Measurements from ENCODE around the gene GALK2. TPM values are rescaled to one million over a fixed set of nuclear protein-coding genes. Genes with fewer than 3 reads are reported as not detected.

The GALK2 gene
- total RNA-seq, 1 experiment from 2014 or later: 13.7 TPM

DNA sequence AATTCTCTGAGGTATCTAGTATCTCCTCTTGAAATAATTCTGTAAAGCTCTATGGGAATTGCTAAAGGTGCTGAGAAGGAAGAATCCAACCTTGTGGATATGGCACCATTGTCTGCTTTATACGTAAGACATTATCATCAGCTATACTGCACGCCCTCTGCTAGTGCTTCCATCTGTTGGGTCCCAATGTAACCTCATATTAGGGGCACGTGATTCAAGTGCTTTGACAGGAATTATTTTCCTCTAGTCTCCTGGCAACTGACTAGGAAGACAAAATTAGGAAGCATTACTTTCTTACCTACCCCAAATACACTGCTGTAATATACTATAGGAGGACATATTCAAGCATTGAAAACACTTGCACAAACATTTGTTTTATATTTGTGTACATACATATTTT lies 38.6 kb upstream of the GALK2 start:
- Histone ChIP-seq H4K20me1 (ENCODE audit: control insufficient read depth, insufficient read depth, insufficient read length) (no peaks in the 10 kb centered on the region), H3K23ac (ENCODE audit: insufficient read length, low read depth, low read length) (no peak overlapping the region), H3K56ac (ENCODE audit: insufficient read length, low read depth, low read length) (no peak overlapping the region), H3K79me2 (ENCODE audit: insufficient read depth, low read length) (no peaks in the 10 kb centered on the region), H3K27ac (ENCODE audit: insufficient read length, low read depth, low read length) (no peak overlapping the region), H2BK120ac (ENCODE audit: low read depth, low read length, poor library complexity, severe bottlenecking) (no peak overlapping the region), H3K14ac (ENCODE audit: insufficient read depth, low read length) (no peak overlapping the region), H4K5ac (ENCODE audit: insufficient read length, low read depth, low read length) (no peak overlapping the region), H3K18ac (ENCODE audit: insufficient read length, low read depth, low read length) (no peak overlapping the region), H2AFZ (ENCODE audit: low read length) (no peak overlapping the region), H2AK5ac (ENCODE audit: insufficient read length, low read length) (no peak overlapping the region), H3K4me1 (ENCODE audit: insufficient read depth, low read length) (no peaks in the 10 kb centered on the region), H3K9me3 (ENCODE audit: control insufficient read depth, low read depth, low read length) (no peaks in the 10 kb centered on the region), H4K8ac (replicated peaks; ENCODE audit: insufficient read length, low read depth, low read length) (no peak overlapping the region), H3K4ac (ENCODE audit: low read depth, low read length) (no peak overlapping the region), H4K91ac (ENCODE audit: insufficient read length, low read depth, low read length) (no peak overlapping the region), H2BK20ac (ENCODE audit: low read depth, low read length, poor library complexity, severe bottlenecking) (no peak overlapping the region), H3K79me1 (ENCODE audit: insufficient read depth, low read depth, low read length, poor library complexity, severe bottlenecking) (no peaks in the 10 kb centered on the region), H3T11ph (ENCODE audit: low read length) (no peak overlapping the region), H2BK12ac (ENCODE audit: insufficient read length, low read depth, low read length) (no peak overlapping the region), H3K23me2 (ENCODE audit: insufficient read length, low read depth, low read length, poor library complexity, severe bottlenecking) (no peaks in the 10 kb centered on the region), H2BK15ac (ENCODE audit: low read depth, low read length) (no peak overlapping the region), H2BK5ac (ENCODE audit: insufficient read length, low read length) (no peak overlapping the region), H3K4me2 (ENCODE audit: insufficient read depth, insufficient read length, low read length) (no peak overlapping the region), H3K27me3 (ENCODE audit: insufficient read depth, low read length) (no peaks in the 10 kb centered on the region), H3K9ac (ENCODE audit: extremely low read depth, insufficient read length, low read length) (no peak overlapping the region)
- Mint-ChIP-seq H3K4me1 (no peaks in the 10 kb centered on the region), H3K36me3 (ENCODE audit: insufficient read depth in 1 of 3, low read depth in 3 of 3) (peaks cover 24 to 69% (median 60%) of the 10 kb centered on the region in 3 experiments; a peak in 6 of 7 replicates), H3K4me3 (no peak overlapping the region), H3K27me3 (ENCODE audit: low read depth) (no peaks in the 10 kb centered on the region), H3K9me3 (no peaks in the 10 kb centered on the region), H3K27ac (no peak overlapping the region)
- TF ChIP-seq, protein P1, sequence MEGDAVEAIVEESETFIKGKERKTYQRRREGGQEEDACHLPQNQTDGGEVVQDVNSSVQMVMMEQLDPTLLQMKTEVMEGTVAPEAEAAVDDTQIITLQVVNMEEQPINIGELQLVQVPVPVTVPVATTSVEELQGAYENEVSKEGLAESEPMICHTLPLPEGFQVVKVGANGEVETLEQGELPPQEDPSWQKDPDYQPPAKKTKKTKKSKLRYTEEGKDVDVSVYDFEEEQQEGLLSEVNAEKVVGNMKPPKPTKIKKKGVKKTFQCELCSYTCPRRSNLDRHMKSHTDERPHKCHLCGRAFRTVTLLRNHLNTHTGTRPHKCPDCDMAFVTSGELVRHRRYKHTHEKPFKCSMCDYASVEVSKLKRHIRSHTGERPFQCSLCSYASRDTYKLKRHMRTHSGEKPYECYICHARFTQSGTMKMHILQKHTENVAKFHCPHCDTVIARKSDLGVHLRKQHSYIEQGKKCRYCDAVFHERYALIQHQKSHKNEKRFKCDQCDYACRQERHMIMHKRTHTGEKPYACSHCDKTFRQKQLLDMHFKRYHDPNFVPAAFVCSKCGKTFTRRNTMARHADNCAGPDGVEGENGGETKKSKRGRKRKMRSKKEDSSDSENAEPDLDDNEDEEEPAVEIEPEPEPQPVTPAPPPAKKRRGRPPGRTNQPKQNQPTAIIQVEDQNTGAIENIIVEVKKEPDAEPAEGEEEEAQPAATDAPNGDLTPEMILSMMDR (conservative IDR thresholded peaks at IDR 0.05): no peak
- no CpG with 5 or more reads among the region's 3 CpGs for WGBS (ENCODE audit: extremely low coverage, insufficient read length, low lambda C conversion rate)
- DNase-seq: no peak
